Thyroid gland (tissue), 4 donors: Measurements from ENCODE around the gene TP53BP2. TPM values are rescaled to one million over a fixed set of nuclear protein-coding genes. Genes with fewer than 3 reads are reported as not detected.

Experiments used
- DNase-seq, 2 donors: peaks; one replicate each; pipeline ENCODE4 v3.0.0-alpha.2; 2019
- H3K27ac ChIP-seq, 3 donors: fragments of 200-600 bp; sonication (generic); 1 replicate in 2 of 3; 2 replicates in 1 of 3; pipeline ENCODE4 v1.5.1; 2016 to 2019; ENCODE audit warnings: mild to moderate bottlenecking in 1 of 3, moderate library complexity in 1 of 3
- H3K27me3 ChIP-seq: fragments of 200-600 bp; sonication (generic); one replicate; pipeline ENCODE4 v1.5.1; 2019
- H3K36me3 ChIP-seq, 2 donors: fragments of 200-600 bp; sonication (generic); one replicate each; pipeline ENCODE4 v1.5.1; 2016 to 2019
- H3K4me1 ChIP-seq, 2 donors: fragments of 200-600 bp; sonication (generic); one replicate each; pipeline ENCODE4 v1.5.1; 2017 to 2019
- H3K4me3 ChIP-seq, 3 donors: fragments of 200-600 bp; sonication (generic); replicated peaks in 1 of 3; 1 replicate in 2 of 3; 2 replicates in 1 of 3; pipeline ENCODE4 v1.5.1; 2016; ENCODE audit warnings: mild to moderate bottlenecking in 1 of 3
- H3K9me3 ChIP-seq: fragments of 200-600 bp; sonication (generic); one replicate; pipeline ENCODE4 v1.5.1; 2017
- CTCF ChIP-seq, 6 experiments: fragments of 200-600 bp in 3 of 6; fragments of 450-650 bp in 3 of 6; sonication (generic) in 3 of 6; IDR thresholded peaks; one replicate each; pipeline ENCODE4 v1.5.1; 2016 to 2019; ENCODE audit warnings: antibody characterized with exemption in 6 of 6, mild to moderate bottlenecking in 2 of 6, inconsistent platforms in 1 of 6, moderate library complexity in 1 of 6
- POLR2A ChIP-seq, 2 donors: fragments of 450-650 bp; IDR thresholded peaks; one replicate each; pipeline ENCODE4 v1.6.1; 2017; ENCODE audit warnings: antibody characterized with exemption in 2 of 2, mild to moderate bottlenecking in 2 of 2, moderate library complexity in 1 of 2
- WGBS, 2 donors: methylation state at CpG; one replicate each; pipeline ENCODE4 v1.1.5; 2017; 5-methylcytosine and 5-hydroxymethylcytosine counted together
- intact Hi-C: fragments of 100-400 bp; cut with DNase I; formaldehyde crosslinking; loops from one replicate; pipeline ENCODE4 v1.15.1; 2023
- total RNA-seq, 4 donors: library from RNA; depleted of rRNA; stranded (reverse); fragments of >200 nt; gene quantifications; one replicate each; pipeline ENCODE4 v1.2.3, GENCODE V29; 2016

The TP53BP2 gene
- total RNA-seq, 4 donors from 2014 or later = 58.2 to 98.0 (median 76.1) TPM

- Histone ChIP-seq H3K27me3 (no peaks in the 10 kb centered on the region), H3K4me1 (peaks cover 23 to 51% of the 10 kb centered on the region in 2 donors), H3K9me3 (no peaks in the 10 kb centered on the region), H3K36me3 (no peaks in the 10 kb centered on the region), H3K27ac (no peak overlapping the region), H3K4me3 (no peak overlapping the region)
- 96% methylated on average over 6 of the region's 6 CpGs for WGBS, 2 donors
- TF ChIP-seq POLR2A (IDR thresholded peaks at IDR 0.05) = no peak
- no peak for TF ChIP-seq CTCF (IDR thresholded peaks at IDR 0.05)
- DNase-seq = no peak
- intact Hi-C loops = no loop called here
Measured at GRCh38 chr1:223828162-223828848, 17.4 kb downstream of the TP53BP2 start.

- Histone ChIP-seq H3K4me3 (no peak overlapping the region), H3K4me1 (peaks cover 12 to 40% of the 10 kb centered on the region in 2 donors), H3K27ac (no peak overlapping the region), H3K36me3 (no peaks in the 10 kb centered on the region), H3K9me3 (no peaks in the 10 kb centered on the region), H3K27me3 (no peaks in the 10 kb centered on the region)
- DNase-seq = no peak
- TF ChIP-seq CTCF (IDR thresholded peaks at IDR 0.05) = no peak
- TF ChIP-seq POLR2A (IDR thresholded peaks at IDR 0.05) = no peak
- WGBS, 2 donors = 88 to 89% methylated on average over 3 of the region's 3 CpGs
- intact Hi-C loops = no loop called here
Measured at GRCh38 chr1:223827193-223827663, 18.5 kb downstream of the TP53BP2 start.

- no peak for TF ChIP-seq CTCF (IDR thresholded peaks at IDR 0.05)
- no peak for TF ChIP-seq POLR2A (IDR thresholded peaks at IDR 0.05)
- Histone ChIP-seq H3K4me3 (no peak overlapping the region), H3K36me3 (no peaks in the 10 kb centered on the region), H3K27me3 (no peaks in the 10 kb centered on the region), H3K27ac (no peak overlapping the region), H3K4me1 (peaks cover 8 to 33% of the 10 kb centered on the region in 2 donors), H3K9me3 (no peaks in the 10 kb centered on the region)
- intact Hi-C loops = no loop called here
- 60 to 61% methylated on average over 11 of the region's 11 CpGs for WGBS, 2 donors
- peak; percentile 19 to 24 for DNase-seq
Measured at GRCh38 chr1:223825767-223826748, 19.7 kb downstream of the TP53BP2 start.

GRCh38 chr1:223824712-223825111 is 21.0 kb downstream of the TP53BP2 start:
- intact Hi-C loops = no loop called here
- 88 to 92% methylated on average over 4 of the region's 4 CpGs for WGBS, 2 donors
- Histone ChIP-seq H3K27ac (no peak overlapping the region), H3K4me1 (peaks cover 8 to 33% of the 10 kb centered on the region in 2 donors), H3K9me3 (no peaks in the 10 kb centered on the region), H3K27me3 (no peaks in the 10 kb centered on the region), H3K4me3 (no peak overlapping the region), H3K36me3 (no peaks in the 10 kb centered on the region)
- TF ChIP-seq POLR2A (IDR thresholded peaks at IDR 0.05) (no peak), CTCF (IDR thresholded peaks at IDR 0.05) (no peak)
- no peak for DNase-seq
